NCI-H446 (cell line): ENCODE results near the gene NFIB.

Source experiments
- DNase-seq, 2 experiments: peaks; one replicate each; lab custom pipeline; 2025; lab: John Stamatoyannopoulos, UW

NFIB gene

GRCh38 chr9:14188538-14188937 is 125.4 kb downstream of the NFIB start:
- no peak for DNase-seq

- DNase-seq: no peak
These were observed 125.9 kb downstream of the NFIB start for GRCh38 chr9:14188011-14188410.

GRCh38 chr9:14186096-14186495 is 127.8 kb downstream of the NFIB start:
- no peak for DNase-seq

DNA sequence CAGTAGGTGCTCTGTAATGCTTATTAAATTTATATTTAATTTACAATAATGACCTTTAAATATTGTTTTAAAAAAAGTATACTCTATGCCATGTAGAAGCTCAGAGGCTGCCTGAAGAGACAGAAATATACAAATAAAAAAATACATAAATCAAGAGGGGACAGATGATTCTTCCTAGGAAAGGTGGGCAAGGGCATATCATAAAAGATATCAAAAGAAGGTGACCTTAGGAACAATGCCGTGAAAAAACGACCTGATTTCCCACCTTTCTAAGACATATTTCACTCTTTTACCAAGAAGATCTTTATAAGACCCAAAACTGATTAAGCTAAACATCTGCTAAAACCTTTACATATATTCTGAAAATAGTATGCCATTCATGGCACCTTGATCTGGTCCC is 128.9 kb downstream of the NFIB start:
- DNase-seq: no peak

DNA sequence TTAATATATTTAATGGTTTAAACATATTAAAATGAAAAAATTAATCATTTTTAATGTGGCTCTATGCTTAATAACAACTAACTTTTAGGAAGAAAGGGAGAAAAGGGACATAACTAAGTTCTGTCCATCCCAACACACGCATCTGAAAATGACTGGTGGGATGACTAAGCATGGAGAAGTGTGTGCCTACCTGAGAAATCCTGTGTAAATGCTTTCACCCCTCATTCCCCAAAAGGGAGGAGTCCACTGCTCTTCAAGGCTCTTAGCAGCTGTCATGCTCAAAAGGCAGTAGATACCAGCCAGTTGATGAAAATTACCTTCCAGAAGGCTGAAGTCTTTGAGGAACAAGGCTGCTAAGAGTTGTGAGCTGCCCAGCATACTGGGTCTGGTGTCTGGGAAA is 130.9 kb downstream of the NFIB start:
- DNase-seq: peak in 1 of 2 experiments; percentile 76

- no peak for DNase-seq
These were observed 132.9 kb downstream of the NFIB start for GRCh38 chr9:14180960-14181537.

- DNase-seq: peak; percentile 94 to 98
These were observed 133.6 kb downstream of the NFIB start for GRCh38 chr9:14180093-14180959.

GRCh38 chr9:14179449-14179848 is 134.5 kb downstream of the NFIB start:
- no peak for DNase-seq

DNA sequence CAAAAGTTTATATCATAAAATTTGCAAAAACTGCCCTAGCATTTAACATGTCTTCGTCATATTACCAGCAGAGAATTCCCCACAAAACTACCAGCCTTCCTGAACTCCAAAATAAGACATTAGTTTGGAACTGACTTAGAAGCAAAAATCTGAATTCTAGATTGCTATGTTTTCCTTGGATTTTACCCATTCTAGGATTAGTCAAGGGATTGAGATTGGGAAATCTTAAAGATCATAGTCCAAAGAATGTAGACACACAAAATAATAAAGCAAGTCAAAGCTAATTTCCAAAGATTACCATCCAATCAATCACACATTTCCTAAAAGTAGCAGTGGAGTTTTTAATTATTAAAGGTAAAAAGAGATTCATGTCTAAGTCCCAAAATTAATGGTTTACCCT is 138.2 kb downstream of the NFIB start:
- no peak for DNase-seq

- DNase-seq: peak; percentile 86 to 91
These were observed 140.2 kb downstream of the NFIB start for GRCh38 chr9:14173713-14174112.

DNA sequence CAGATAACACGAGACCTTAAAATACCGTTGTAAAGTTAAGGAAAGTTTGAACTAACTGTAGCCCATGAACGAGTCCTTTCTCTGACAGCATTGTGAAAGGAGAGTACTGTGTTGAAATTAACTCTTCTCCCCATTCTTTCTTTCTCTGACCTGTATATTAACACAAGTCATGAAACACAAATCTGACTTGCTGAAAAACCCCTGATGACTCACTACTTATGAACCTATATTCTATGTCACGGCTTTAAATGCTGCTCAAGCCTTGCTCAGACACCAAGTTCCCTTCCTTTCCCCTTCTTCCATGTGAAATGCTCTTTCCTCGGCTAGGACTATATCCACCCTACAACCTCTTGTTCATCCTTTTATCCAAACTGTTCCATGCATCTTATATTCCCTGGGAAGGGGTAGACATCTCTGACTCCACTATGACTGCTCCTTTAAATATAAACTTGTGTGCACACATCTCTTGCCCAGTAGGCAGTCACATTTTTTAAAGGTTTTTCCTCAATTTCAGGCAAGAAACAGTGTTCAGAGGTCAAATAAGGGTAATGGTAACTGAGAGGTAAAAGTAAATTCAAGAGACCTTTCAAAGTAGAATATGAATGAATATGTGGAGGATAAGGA is 142.9 kb downstream of the NFIB start:
- DNase-seq: no peak

DNA sequence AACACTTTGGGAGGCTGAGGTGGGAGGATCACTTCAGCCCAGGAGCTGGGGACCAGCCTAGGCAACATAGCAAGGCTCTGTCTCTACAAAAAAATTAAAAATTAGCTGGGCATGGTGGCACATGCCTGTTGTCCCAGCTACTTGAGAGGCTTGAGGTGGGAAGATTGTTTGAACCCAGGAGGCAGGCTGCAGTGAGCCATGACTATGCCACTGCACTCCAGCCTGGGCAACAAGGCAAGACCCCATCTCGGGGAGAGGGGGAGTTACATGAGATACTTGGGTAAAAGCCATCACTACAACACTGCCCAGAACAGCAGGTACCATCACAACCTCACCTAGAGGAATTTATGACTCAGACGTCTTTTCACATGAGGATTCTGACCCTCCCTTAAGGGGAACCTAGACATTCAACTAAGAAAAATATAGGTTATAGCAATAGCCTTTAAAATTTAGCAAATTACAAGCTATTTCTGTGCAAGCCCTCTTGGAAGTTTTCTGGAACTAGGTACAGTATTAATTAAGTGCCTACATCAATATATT is 143.5 kb downstream of the NFIB start:
- DNase-seq: no peak

GRCh38 chr9:14168381-14168780 is 145.6 kb downstream of the NFIB start:
- DNase-seq: no peak

- DNase-seq: no peak
These were observed 148.4 kb downstream of the NFIB start for GRCh38 chr9:14165376-14166035.

GRCh38 chr9:14164908-14165307 is 149.0 kb downstream of the NFIB start:
- DNase-seq: no peak

- no peak for DNase-seq
These were observed 154.3 kb downstream of the NFIB start for GRCh38 chr9:14159440-14160216.

- DNase-seq: peak in 1 of 2 experiments; percentile 96
These were observed 155.0 kb downstream of the NFIB start for GRCh38 chr9:14158916-14159315.

DNA sequence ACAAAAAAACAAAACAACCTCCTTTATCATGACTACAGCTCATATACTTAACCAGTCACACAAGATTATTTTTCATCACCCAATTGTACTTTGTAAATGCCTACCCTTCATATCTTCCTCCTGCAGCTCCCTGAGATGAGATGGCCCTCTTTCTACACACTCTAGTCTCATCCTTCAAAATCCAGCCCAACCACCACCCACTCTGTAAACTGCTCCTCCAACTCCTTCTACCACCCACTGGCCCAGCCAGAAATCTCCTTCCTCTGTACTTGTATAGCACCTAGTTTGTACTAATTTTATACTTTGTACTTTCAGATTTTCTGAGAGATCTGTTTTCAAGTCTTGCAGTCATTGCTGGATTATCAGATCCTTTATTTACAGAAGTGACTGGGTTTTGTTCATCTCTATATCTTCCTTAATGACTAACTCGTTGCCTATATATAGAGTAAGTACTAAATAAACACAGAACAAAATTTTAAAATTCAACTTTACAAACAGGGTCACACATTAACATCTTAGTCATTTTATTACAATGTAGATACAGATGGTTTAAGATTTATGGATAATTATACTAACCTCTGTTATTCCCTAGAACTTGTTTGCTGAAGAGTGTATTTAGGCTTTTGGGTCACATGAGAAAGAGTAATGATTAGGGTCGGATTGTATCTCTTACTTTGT is 155.7 kb downstream of the NFIB start:
- DNase-seq: no peak

- DNase-seq: no peak
These were observed 156.8 kb downstream of the NFIB start for GRCh38 chr9:14157191-14157590.

DNA sequence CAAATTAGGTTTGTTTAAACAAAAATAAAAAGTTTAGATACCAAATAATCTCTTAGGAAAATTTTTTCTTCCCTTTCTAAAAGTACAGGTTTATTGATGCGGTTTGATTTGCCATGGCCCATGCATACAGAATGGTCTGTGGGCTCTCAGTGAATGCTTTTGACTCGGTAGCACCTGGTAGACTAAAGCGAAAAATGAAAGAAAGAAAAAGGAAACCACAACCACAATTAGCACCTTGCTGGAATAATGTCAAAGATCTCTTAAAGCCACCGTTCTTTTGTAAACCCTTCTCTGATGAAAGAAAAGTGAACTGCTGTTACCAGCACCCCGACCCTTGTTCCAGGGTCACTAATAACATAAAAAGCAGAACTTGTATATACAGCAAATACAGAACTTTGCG is 157.9 kb downstream of the NFIB start:
- no peak for DNase-seq

GRCh38 chr9:14155237-14155636 is 158.7 kb downstream of the NFIB start:
- no peak for DNase-seq
